Measurements from ENCODE around the gene FBRSL1.
A peak's percentile ranks its signal among the peaks of the same experiment; 100 is the strongest.
"Not testable (repeated sequence)": the region's sequence is repeated elsewhere in the genome, so short reads cannot be mapped to it uniquely, and the experiment has no call there.

The FBRSL1 gene

DNA sequence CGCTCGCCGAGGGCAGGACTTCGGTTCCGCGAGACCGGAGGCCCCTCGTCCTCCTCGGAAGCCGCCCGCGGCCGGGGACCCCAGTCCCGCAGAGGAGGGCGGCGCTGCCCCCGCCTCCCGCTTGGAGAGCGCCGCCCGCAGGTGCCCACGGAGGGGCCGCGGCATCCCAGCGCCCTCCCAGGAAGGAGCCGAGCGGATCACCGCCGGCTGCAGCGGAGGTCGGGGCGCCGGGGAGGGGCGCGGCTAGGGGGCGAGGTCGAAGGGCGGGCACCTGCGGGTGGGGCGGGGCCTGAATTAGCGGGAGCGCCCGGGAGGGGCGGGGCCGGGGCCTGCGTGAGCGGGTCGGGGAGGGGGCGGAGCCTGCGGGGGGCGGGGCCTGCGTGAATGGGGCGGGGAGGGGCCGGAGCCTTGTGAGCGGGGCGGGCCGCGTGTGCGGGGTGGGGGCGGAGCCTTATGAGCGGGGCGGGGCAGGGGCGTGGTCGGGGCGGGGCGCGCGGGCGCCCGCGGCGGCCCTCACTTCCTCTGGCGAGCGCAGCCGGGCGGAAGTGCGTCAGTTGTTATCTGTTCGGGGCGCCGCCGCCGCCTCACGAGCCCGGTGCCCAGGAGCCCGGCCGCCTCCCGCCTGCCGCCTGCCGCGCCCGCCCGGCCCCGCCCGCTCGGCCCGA lies at the start of gene FBRSL1:
Gene FBRSL1, plus strand, starts transcription at position 550 of the 665 bp plus-strand sequence.
- DNase-seq = peak; percentile 93

DNA sequence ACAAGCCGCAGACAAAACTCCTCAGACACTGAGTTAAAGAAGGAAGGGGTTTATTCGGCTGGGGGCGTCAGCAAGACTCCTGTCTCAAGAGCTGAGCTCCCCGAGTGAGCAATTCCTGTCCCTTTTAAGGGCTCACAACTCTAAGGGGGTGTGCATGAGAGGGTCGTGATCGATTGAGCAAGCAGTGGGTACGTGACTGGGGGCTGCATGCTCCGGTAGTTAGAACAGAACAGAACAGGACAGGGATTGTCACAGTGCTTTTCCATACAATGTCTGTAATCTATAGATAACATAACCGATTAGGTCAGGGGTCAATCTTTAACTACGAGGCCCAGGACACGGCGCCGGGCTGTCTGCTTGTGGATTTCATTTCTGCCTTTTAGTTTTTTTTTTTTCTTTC lies 49.5 kb upstream of the FBRSL1 start:
- DNase-seq = not testable (repeated sequence)

DNA sequence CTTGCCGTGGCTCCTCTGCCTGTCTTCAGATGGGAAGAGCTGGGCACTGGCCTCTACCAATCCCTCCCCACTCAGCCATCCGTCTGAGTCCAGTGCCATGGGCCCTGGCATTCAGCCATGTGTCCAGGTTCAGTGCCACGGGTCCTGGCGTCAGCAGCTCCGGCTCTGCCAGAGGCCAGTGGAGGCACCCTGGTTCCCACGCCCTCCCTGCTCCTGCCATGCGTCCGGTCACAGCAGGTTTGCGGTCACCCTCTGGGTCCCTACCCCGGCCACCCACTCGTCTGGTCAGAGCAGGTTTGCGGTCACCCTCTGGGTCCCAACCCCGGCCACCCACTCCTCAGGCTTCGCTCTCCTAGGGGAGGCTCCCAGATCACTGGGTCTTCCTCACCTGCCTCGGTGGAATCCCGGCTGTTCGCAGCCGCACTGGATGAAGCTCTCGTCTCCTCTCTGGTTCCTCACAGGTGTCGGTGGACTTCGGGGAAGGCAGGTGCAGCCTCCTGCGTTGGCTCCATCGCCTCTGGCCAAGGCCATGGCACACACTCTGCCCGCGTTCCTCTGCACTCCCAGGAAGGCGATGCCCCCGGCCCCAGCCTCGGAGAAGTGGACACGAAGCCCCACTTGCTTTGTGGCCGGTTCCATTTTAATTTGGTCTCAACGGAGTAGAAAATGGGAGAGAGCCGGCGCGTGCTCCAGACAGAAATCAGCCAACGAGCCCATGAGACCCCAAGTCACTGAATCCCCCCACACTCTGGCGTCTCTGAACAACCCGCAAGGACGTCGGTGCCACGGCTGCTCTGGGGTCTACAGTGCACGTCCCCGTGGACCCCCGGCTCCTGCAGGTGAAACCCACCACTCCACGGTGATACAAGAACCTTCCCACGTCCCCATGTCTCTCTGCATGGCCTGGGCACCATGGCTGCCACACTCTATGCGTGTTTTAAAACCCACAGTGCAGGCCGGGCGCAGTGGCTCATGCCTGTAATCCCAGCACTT lies 47.8 kb upstream of the FBRSL1 start:
- DNase-seq = no peak

GRCh38 chr12:132443091-132443490 lies 46.9 kb upstream of the FBRSL1 start:
- DNase-seq = no peak

DNA sequence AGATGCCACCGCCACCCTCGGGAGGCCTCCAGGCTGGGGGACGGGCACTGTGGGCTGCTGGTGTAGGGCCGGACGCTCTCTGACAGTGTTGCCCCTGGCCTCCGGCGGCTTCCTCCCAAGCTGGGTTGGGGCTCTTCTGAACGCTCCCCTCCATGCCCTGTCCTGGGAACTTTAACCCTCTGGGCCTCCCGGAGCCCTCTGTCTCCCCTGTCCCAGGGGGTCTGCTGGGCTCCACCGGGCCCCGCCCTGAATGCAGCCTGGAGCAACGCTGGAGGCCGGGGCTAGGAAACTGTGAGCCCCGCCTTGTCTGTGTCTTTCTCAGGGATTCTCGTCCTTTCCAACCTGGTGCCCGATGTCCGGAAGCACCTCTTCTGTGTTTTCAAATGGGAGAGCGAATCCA lies 45.7 kb upstream of the FBRSL1 start:
- no peak for DNase-seq

- DNase-seq = peak; percentile 86
These were observed 44.7 kb upstream of the FBRSL1 start for GRCh38 chr12:132444957-132445883.

DNA sequence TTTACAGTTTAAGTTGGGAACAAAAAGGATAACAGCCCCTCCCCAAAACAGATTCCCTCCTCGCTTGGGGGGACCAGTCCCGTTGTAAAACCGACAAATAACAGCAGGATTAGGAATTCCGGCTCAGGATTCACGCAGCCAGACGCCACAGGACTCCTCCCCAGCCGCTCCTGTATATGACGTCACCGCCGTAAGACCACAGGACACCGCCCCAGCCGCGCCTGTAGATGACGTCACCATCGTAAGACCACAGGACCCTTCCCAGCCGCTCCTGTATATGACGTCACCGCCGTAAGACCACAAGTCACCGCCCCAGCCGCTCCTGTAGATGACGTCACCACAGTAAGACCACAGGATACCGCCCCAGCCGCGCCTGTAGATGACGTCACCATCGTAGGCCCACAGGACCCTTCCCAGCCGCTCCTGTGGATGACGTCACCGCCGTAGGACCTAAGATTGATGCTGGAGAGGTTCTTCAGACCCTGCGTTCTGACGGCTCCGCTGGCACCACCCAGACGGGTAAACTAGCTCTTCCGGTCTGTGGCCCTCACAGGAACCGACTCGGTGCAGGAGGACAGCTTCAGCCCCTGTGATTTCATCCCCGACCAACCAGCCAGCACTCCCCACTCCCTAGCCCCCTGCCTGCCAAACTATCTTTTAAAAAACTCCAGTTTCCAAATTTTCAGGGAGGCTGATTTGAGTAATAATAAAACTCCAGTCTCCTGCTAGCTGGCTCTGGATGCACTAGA lies 43.9 kb upstream of the FBRSL1 start:
- peak; percentile 84 for DNase-seq

DNA sequence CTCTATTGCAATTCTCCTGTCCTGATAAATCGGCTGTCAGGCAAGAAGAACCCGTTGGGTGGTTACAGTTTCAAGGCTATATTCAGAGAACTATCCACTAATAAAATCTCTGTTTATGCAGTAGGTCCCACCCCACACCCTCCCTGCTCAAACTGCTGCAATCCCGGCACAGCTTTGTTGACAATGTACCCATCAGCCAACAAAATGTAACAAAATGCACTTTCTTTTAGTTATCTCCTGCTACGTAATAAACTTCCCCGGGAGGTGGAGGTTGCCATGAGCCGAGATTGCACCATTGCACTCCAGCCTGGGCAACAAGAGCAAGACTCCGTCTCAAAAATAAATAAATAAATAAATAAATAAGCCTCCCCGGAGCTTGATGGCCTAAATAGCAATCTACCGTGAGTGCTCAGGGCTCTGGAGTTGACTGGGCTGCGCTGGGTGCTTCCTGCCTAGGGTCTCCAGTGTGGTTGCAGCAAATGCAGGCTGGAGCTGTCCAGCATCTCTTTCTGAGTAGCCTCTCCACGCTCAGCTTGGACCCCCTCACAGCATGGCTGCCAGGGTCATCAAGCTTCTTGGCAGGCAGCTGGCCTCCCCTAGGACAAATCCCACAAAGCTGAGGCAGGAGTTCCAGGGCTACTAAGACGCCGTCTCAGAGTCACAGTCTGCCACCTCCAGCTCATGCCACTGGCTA lies 43.2 kb upstream of the FBRSL1 start:
- no peak for DNase-seq

DNA sequence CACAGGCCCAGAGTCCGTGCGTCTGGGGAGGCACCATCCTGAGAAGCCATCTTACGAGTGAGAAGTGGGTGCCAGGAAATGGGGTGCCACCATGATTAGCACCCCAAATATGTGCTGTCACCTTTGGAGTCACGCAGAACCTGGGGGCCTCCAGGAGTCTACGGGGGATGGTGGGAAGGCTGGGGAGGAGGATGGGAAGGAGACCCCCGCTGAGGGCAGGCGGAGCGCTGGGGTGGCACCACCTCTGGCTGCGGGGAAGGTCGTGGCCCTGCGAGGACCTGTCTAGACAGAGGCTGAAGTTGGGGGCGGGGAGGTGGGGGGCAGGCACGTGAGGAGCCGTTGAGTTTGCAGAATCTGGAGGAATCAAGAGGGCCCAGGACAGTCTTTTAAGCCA lies 42.6 kb upstream of the FBRSL1 start:
- DNase-seq = no peak

DNA sequence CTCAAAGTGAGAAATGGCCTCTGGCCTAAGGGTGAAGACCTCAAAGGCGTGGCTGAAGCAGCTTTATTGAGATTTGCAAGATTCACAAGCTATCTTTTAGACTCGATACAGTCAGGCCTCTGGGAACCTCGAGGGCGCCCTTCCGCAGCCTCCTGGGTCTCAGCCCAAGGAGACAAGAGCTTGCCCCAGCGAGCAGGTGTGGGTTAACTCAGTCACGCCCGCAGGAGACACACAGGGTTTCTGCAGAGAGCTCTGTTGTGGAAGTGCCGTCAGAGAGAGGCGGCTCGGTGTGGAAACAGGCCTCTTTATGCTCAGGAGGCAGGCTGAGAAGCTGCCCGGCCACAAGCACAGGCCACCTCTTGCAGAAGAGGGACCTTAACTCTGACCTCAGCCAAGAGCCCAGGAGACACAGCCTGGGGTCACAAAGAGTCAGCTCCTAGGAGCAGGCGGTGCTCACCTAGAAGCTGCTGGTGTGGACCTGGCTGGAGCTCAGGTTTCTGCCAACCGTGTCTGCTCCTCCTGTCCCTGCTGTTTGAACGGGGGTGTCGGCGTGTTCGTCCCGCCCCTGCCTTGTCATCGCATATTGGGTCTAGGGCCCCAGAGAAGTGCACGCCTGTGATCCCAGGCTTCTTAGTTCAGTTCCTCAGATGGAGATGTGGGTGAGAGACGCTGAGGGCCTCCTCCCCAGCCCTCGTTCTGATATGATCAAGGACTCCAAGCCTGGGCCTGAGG lies 42.1 kb upstream of the FBRSL1 start:
- no peak for DNase-seq

DNA sequence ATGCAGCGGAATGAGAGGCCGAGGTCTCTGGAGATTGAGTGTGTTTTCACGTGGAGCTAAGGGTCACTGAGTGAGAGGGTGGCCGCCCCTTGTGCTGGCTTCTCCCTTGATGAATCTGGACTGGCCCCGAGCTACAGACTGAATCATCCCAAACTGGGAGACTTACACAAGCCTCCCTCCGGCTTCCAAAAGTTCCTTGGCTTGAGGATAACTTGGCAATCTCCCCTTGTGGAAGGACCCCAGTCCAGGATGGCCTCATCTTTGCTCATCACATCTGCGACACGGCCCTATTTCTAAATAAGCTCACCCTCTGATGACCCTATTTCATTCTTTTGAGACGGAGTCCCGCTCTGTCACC lies 41.5 kb upstream of the FBRSL1 start:
- no peak for DNase-seq

DNA sequence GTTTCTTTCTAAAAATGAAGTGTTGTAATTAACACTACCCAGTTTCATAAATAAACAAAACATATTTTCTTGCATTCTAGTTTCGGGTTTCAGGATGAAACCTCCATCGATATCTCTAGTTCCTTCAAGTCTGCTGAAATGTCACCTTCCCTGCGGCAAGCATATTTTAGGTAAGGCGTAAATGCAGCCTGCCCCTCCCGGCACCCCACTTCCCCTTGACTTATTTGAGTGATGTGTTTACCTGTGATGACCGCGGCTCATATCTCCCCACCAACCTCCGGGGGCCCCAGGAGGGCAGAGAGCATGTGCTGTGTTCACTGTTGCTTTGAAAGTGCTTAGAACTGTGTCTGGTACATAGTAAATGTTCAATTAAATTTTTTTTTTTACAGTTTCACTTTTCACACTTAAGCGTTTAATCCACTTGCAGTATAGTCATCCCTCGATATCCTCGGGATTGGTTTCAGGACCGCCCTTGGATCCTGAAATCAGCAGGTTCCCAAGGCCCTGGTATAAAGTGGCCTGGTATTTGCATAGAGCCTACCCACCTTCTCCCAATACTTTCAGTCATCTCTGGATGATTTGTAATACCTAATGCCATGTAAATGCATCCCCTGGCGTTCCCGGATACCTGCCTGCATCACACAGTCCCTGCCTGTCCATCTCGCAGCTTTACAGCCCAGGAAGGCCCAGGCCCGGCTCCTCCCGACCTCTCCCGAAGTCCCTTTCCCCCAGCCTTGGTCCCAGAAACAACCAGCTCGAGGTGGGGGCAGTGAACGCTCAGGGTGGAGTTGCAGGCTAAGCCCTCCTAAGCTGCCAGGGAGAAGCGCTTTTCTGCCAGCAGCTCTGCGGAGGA lies 40.2 kb upstream of the FBRSL1 start:
- peak; percentile 32 for DNase-seq

GRCh38 chr12:132450418-132451171 lies 39.4 kb upstream of the FBRSL1 start:
- no peak for DNase-seq

DNA sequence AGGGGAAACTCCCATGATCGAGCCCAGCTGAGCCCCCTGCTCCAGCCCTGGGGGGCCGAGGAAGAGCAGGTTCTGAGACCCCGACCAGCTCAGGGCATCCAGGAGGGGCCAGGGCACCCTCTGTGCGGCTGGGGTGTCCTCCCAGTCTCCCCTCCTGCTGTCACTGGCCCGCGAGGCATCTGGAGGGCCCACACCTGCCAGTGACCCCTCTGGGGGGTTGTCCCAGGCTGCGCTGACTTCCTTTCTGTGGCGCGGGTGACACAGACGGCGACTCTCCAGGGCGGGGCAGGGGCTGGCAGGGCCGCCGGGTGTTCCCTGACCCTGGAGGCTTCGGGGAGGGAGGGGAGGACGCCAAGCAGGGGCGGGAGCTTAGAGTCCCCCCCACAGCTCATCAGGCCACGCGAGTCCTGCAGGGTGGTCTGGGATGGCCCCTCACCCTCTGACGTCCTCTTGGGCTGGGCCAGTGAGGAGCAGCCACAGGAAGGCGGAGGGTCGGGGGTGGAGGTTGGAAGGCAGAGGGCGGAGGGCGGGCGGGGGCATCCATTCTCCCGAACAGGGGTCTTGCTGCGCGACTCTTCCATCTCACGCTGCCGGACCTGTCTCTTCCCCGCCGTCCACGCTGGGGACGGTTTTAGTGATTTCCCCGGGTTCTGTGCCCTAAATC lies 38.6 kb upstream of the FBRSL1 start:
- no peak for DNase-seq

GRCh38 chr12:132451836-132452195 lies 38.1 kb upstream of the FBRSL1 start:
- DNase-seq = no peak

- DNase-seq = no peak
These were observed 37.2 kb upstream of the FBRSL1 start for GRCh38 chr12:132452596-132453350.

DNA sequence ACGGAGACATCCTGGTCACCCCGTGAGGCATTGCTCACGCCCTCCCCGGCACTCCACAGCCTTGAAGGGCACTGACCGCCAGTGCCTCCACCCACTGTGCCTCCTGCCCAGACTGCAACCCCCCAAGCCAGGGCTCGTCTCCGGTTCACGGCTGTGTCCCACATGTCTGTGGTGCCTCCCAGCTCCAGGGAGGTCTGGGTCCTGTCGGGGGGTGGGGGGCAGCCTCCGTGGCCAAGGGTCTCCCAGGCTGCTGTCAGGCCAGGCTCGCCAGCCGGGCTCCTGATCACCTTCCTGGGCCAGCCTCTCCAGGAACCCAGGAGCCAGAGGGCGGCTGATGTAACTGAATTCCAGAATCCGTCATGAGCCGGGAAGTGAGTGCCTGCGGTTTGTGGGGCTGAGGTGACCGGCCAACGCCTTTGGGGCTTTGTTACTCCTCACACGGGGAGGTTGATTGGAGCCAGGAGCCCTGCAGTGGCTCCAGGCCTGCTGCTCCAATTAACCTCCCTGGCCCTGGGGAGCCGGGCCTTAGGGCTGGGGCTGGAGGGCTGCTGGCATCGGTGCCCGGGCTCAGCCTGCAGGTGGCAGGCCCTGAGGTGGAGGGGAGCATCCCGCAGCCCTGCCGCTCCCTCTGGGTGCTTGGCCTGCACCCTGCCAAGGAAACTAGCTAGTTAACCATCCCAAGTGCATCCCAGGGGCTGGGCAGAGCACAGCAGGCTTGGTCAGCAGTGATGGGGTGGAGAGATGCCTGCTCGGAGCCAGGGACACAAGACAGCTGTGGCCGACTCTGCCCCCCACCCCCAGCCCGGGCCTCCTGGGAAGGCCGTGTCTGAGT lies 36.4 kb upstream of the FBRSL1 start:
- DNase-seq = no peak

Data from CD4-positive, alpha-beta T cell treated with Interleukin-10 for 1 hour (primary cell).